ENCODE measurements around the gene APLNR. TPM values are rescaled to one million over a fixed set of nuclear protein-coding genes. Genes with fewer than 3 reads are reported as not detected.
A peak's percentile ranks its signal among the peaks of the same experiment; 100 is the strongest.

Gene APLNR
- total and polyA plus RNA-seq, 2 of the 8 experiments (the other 6 are each of a cell fraction or from before 2014, with no cell fraction given): 0.80 TPM; not detected in 1

GRCh38 chr11:57203882-57204480 is 33.1 kb downstream of the APLNR start:
- Histone ChIP-seq H4K20me1 (replicated peaks in 1 of 2; ENCODE audit: control insufficient read depth in 1 of 2, insufficient read depth in 2 of 2, low read length in 2 of 2) (no peaks in the 10 kb centered on the region), H2BK20ac (ENCODE audit: low read length) (peak overlapping the region; percentile 99), H3K23me2 (ENCODE audit: low read depth, low read length) (no peaks in the 10 kb centered on the region; the same call in 1 of the 2 replicates), H3K9me3 (ENCODE audit: insufficient read depth in 2 of 2, low read depth in 1 of 2, low read length in 1 of 2) (no peaks in the 10 kb centered on the region), H3K14ac (ENCODE audit: insufficient read length) (no peak overlapping the region), H4K91ac (replicated peaks; ENCODE audit: insufficient read length, low read length) (peak overlapping the region; percentile 73), H2BK5ac (ENCODE audit: low read depth, low read length) (peak overlapping the region; percentile 76; the same call in 1 of the 2 replicates), H3K4ac (replicated peaks; ENCODE audit: insufficient read length, low read depth, low read length) (no peak overlapping the region), H2BK120ac (replicated peaks; ENCODE audit: low read depth, low read length) (peak overlapping the region; percentile 85), H3K36me3 (ENCODE audit: control insufficient read depth in 2 of 4, insufficient read depth in 4 of 4, low read length in 3 of 4) (no peaks in the 10 kb centered on the region), H3K27ac (ENCODE audit: low read depth, low read length) (no peak overlapping the region), H2AK5ac (ENCODE audit: low read depth, low read length) (0 out of 2 replicates have a peak overlapping the region, but pooled peaks have one; percentile 57), H3K9ac (replicated peaks in 1 of 4; ENCODE audit: extremely low read depth in 1 of 4, low read depth in 3 of 4, low read length in 3 of 4) (no peak overlapping the region), H3K79me2 (ENCODE audit: control insufficient read depth in 1 of 2, insufficient read depth in 2 of 2, low read length in 2 of 2) (no peaks in the 10 kb centered on the region), H3K18ac (ENCODE audit: extremely low read depth, low read length) (0 out of 2 replicates have a peak overlapping the region, but pooled peaks have one; percentile 25), H2BK12ac (ENCODE audit: low read depth, low read length) (peak overlapping the region; percentile 85; the same call in 1 of the 2 replicates), H3K4me1 (replicated peaks in 1 of 4; ENCODE audit: control insufficient read depth in 3 of 4, insufficient read depth in 4 of 4, low read length in 3 of 4) (peaks cover 3 to 16% (median 11%) of the 10 kb centered on the region in 4 experiments; a peak in 5 of 7 replicates), H3K56ac (replicated peaks; ENCODE audit: insufficient read length, low read depth, low read length) (no peak overlapping the region), H3K4me3 (ENCODE audit: extremely low read depth in 1 of 4, insufficient read depth in 2 of 4, low read depth in 3 of 4, low read length in 4 of 4) (no peak overlapping the region), H3K4me2 (ENCODE audit: insufficient read depth in 1 of 2, low read depth in 2 of 2, low read length in 2 of 2) (no peak overlapping the region; a peak in 1 of 4 replicates), H2AFZ (ENCODE audit: low read length) (no peak overlapping the region), H3K23ac (ENCODE audit: insufficient read length) (no peak overlapping the region), H2BK15ac (ENCODE audit: low read length) (peak overlapping the region; percentile 65; the same call in 1 of the 2 replicates), H4K5ac (ENCODE audit: insufficient read length, low read depth, low read length) (no peak overlapping the region), H3K79me1 (ENCODE audit: low read depth, low read length) (no peaks in the 10 kb centered on the region), H3K27me3 (replicated peaks in 1 of 4; ENCODE audit: control insufficient read depth in 3 of 4, extremely low read depth in 1 of 4, insufficient read depth in 3 of 4, low read length in 3 of 4) (no peaks in the 10 kb centered on the region), H4K8ac (ENCODE audit: extremely low read depth, insufficient read depth, low read length) (no peak overlapping the region)
- WGBS, 2 experiments (ENCODE audit: extremely low coverage in 1 of 2, insufficient coverage in 1 of 2, insufficient read length in 1 of 2, insufficient replicate concordance in 2 of 2, low coverage in 1 of 2, low lambda C conversion rate in 2 of 2, missing lambda C conversion rate in 1 of 2): 95% methylated on average over 7 of the region's 7 CpGs; no CpG with 5 or more reads in 1 of the 2 experiments
- no peak for DNase-seq (ENCODE audit: low read depth in 1 of 2, low spot score in 2 of 2)
- ChIA-PET POLR2A (ENCODE audit: partially characterized antibody) (interaction anchor here (1.3 kb wide), 1 partner anchor 9 kb away, joined by 6 read pairs; no protein-coding TSS in a partner anchor), CTCF (ENCODE audit: partially characterized antibody) (interaction anchor here (1.0 to 4.5 kb wide), 8 partner anchors 9 to 54 kb away, joined by 3 to 38 read pairs (median 4); partner anchors contain the start of gene LRRC55)
- no peak for FAIRE-seq
- TF ChIP-seq TCF12 (IDR thresholded peaks at IDR 0.05; ENCODE audit: low read depth, low read length) (no peak), CTBP2 (IDR thresholded peaks at IDR 0.05; ENCODE audit: borderline replicate concordance, insufficient read depth, insufficient read length, low read length) (no peak), KDM4A (IDR thresholded peaks at IDR 0.05; ENCODE audit: low read depth, low read length, severe bottlenecking) (no peak), SUZ12 (IDR thresholded peaks at IDR 0.05; ENCODE audit: low read length) (no peak), POU5F1 (IDR thresholded peaks at IDR 0.05; ENCODE audit: low read depth, low read length) (no peak), TAF1 (IDR thresholded peaks at IDR 0.05; ENCODE audit: low read depth, low read length) (no peak), FOSL1 (IDR thresholded peaks at IDR 0.05; ENCODE audit: insufficient read depth, low read depth, low read length) (no peak), NRF1 (IDR thresholded peaks at IDR 0.05; ENCODE audit: low read depth, low read length) (no peak), HDAC6 (IDR thresholded peaks at IDR 0.05; ENCODE audit: low read depth, low read length) (no peak), BRCA1 (IDR thresholded peaks at IDR 0.05; ENCODE audit: low read depth, low read length) (no peak), YY1 (IDR thresholded peaks at IDR 0.05; ENCODE audit: low read depth, low read length) (no peak)
- TF ChIP-seq, protein P1, sequence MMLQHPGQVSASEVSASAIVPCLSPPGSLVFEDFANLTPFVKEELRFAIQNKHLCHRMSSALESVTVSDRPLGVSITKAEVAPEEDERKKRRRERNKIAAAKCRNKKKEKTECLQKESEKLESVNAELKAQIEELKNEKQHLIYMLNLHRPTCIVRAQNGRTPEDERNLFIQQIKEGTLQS (IDR thresholded peaks at IDR 0.05; ENCODE audit: insufficient read depth, low read depth, low read length): no peak
